Dermis microvascular lymphatic vessel endothelial cell (primary cell): ENCODE measurements around the gene CUTC. TPM values are rescaled to one million over a fixed set of nuclear protein-coding genes. Genes with fewer than 3 reads are reported as not detected.
"Not testable (repeated sequence)": the region's sequence is repeated elsewhere in the genome, so short reads cannot be mapped to it uniquely, and the experiment has no call there.

ENCODE experiments used
- DNase-seq, 2 donors: peaks; one replicate each; pipeline versions ENCODE4 v3.0.0 to v3.0.0-alpha.2; 2010; ENCODE audit warnings: low read depth in 2 of 2
- total RNA-seq: library from RNA; depleted of rRNA; stranded (reverse); fragments of >200 nt; gene quantifications from 2 replicates; pipeline ENCODE4 v1.2.1, GENCODE V29; 2014

The CUTC gene
- total RNA-seq, 1 donor from 2014 or later = 16.9 TPM

DNA sequence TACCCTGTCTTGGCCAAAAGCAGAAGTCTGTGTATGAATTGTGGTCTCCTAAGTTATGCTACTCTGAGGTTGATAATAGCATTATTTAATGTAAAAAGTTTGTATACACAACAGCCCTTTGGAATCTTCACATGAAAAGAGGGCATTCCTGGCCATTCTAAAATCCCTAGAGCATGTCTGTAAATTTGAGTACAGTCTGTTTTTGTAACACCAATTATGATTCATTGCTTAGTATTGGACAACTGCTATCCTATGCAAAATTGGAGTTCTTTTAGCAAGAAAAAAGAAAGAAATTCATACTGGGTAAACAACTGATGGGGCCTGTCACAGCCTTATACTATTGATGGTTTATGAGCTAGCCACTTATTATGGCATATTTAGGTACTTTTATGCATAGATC is 10.2 kb downstream of the CUTC start:
- no peak for DNase-seq

DNA sequence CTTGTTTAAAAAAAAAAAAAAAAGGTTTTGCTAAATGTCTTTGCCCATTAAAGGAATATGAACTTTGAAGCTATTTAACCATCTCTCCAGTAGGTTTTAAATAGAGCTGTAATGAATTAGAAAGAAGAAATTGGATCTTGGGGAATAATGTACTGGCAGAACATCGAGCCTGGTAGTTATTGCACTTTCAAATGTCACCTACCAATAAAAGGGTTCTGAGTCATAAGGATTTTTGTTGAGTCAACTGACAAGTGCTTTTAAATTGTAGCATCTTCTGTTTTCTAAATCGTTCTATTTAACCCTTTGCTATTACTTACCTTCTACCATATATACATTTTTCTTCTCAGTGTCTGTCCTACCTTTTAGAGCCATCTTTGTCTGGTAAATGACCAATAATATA is 10.7 kb downstream of the CUTC start:
- no peak for DNase-seq

DNA sequence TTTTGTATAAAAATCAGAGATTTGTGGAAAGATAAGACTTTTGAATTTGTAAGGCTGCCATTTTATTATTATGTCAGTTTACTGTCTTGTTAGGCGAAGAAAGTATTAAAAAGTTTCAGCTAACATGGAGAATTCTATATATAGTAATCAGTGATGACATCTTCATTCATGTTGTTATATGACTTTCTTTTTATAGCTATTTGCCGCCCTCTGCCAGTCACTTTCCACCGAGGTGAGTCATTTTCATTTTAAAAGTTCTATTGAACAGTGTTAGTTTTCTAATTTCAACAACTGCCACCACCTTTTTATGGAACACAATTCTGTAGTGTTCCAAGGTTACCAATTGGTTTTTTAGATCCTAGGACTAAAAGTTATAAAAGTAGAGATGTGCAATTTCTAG is 11.8 kb downstream of the CUTC start:
- DNase-seq = peak in 1 of 2 donors; percentile 16

DNA sequence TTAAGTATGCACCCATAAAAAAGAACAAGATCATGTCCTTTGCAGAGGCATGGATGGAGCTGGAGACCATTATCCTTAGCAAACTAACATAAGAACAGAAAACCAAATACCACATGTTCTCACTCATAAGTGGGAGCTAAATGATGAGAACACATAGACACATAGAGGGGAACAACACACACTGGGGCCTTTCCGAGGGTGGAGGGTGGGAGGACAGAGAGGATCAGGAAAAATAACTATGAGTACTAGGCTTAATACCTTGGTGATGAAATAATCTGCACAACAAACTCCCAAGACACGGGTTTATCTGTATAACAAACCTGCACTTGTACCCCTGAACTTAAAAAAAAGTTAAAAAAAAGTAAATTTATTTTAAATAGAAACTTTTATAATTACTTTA is 14.1 kb downstream of the CUTC start:
- not testable (repeated sequence) for DNase-seq

DNA sequence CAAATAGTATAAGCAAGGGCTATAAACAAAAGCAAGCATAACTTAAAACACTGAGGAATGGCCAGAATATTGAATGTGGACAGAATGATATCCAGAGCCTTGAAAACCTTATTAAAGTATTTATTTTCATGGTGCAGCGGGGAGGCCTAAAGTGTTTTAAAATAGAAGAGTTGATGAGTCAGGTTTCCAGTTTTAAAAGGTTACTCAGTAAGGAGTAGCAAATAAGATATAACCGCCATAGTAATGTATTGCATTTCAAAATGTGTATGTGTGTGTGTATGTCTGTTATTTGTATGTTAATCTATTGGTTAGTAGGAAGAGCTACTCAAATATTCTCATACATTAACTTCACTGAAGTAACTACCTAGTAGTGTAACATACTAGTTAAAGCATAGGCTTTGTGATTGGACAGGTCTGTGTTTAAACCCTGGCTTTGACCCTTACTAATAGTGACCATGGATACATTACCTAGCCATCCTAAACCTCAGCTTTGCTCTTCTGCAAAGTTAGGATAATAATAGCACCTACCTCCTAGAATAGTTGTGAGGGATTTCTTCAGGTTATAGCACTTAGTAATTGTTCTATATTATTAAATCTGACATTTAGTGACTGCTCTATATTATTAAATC is 16.9 kb downstream of the CUTC start:
- no peak for DNase-seq

DNA sequence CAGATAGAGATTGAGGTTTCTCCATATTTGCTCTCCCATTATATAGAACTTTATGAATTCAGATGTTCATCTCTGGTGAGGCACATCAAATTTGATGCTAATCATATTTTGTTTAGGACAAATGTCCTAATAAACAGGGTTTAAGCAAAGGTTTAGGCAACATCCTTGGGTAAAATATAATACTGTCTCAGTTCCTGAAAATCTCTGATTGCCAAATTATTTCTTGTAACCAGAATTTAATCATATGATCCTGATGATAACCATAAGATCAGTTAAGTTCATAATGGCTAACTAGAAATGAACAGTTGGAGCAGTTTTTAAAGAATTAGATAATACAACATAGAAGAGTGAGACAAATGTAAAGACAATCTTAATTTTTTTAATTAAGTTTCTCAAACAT is 18.6 kb downstream of the CUTC start:
- no peak for DNase-seq

DNA sequence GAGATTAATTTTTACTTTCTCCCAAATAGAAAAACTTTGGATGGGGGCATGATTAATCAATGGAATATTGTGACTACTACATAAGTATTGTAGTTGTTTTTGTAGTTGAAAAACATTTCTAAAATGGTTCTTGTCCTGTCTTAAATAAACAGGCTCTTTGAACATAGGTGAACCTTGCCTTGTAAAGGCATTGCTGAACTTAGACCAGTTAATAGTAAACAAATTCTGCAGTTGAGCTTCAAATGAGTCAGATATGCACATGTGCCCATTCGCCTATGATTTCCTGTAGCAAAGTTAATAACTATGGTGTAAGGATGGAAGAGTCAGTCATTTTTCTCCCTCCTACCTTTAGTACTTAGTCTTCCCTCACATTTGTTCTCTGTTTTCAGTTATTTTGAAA is 22.6 kb downstream of the CUTC start:
- peak in 1 of 2 donors; percentile 23 for DNase-seq

DNA sequence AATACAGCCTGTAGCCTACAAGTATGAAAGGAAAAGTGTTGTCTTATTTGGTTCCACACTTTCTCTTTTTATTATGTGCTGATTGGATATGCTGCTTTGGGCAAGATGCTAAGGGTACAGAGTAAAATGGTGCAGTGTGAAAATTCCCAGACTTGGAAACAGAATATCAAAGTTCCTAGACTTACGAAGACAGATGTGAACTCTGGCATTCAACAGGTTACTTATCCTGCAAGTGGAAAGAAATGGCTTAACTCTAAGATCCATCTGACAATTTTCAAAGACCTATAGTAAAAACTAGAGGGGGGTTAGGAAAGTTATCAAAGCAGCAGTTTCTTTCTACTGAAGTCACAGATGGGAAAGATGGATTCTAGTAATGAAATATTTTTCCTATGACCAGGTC is 24.1 kb downstream of the CUTC start:
- no peak for DNase-seq

DNA sequence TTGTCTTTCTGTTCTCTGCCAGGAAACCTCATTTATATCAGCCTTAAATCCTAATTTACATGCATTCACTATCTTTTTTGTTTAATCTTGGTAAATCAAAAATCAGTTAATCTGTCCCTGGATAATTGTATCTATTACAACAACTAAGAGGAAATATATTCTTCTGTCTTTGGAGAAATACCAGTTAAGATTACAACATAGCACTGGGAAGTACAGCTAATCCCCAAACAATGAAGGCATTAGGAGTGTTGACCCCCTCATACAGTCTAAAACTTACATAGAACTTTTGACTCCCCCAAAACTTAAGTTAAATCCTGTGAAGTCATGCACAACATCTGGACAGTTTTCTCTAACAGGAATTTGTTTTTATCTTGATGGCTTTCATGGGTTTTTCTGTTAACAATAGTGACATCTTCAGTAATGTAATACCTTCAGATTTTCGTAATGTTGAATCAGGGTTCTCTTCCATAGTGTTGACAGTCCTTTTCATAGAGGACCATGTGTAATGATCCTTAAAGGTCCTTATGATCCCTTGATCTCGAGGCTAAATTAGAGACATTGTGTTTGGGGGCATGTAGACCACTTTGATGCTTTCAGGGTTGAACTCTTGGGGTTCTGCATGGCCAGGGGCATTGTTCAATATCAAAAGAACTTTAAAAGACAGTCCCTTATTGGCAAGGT is 26.3 kb downstream of the CUTC start:
- DNase-seq = no peak

DNA sequence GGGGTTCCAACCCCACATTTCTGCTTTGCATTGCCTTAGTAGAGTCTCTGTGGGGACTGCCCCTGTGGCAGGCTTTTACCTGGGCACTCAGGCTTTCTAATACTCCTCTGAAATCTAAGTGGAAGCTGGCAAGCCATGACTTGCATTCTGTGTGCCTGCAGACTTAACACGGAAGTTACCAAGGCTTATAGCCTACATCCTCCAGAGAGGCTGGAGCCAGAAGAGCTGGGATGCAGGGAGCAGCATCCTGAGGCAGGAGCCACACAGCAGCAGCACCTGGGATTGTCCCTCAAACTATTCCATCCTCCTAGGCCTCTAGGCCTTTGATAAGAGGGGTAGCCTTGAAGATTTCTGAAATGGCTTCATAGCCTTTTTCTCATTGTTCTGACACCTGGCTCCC is 28.3 kb downstream of the CUTC start:
- DNase-seq = no peak

DNA sequence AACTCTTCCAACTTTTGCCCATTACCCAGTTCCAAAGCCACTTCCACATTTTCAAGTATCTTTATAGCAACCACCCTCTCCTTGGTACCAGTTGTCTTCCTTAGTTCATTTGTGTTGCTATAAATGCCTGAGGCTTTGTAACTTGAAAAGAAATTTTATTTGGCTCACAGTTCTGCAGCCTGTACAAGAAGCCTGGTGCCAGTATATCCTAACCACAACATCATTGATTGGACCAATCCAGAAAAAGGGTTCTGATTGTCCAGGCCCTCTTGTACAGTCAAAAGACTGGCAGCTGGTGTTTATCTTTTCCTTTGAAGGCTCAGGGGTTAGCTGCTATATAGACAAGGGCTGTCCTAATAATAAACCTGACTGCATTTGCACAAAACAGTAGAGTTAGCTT is 29.3 kb downstream of the CUTC start:
- no peak for DNase-seq

DNA sequence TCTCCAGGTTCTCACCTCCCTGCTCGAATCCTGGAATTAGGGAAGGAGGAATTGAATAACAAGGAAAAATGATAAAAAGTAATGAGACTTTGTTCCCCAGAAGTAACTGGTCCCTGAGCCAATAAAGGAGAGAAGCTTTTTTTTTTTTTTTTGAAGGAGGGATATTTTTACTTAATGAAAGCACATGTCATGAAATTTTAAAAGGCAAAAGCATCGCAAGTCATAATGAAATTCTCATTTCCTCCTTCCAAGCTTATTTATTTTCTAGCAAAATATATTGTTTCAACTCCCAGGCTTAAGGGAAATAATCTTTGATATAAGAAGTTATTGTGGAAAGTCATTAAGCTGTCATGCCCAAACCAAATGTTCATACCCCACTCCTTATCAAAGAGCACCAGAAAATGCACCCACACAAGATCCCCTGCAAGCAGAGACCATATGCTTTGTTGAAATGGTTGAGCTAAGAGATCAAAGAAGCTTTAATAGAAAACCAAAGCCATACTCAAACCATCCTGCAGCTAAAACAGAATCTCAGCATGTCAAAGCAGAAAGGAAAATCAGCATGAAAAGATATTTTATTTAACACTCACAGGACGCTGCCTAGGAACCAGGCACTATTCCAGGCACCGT is 33.8 kb downstream of the CUTC start:
- DNase-seq = no peak

DNA sequence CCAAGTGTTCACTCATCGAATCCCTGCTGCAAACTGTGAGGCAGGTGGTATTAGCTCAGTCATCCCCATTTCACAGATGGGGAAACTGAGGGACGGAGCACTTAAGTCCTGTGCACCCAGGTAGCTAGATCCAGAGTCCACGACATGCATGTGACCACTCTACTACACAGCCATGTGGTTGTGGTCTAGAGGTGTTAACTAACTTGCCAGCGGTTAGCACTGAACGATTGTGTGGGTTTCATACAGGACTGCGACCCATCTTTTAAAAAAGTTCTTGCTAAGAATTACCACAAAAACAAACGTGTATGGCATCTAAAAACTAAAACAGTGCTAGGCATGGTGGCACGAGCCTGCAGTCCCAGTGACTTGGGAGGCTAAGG is 34.3 kb downstream of the CUTC start:
- DNase-seq = no peak

DNA sequence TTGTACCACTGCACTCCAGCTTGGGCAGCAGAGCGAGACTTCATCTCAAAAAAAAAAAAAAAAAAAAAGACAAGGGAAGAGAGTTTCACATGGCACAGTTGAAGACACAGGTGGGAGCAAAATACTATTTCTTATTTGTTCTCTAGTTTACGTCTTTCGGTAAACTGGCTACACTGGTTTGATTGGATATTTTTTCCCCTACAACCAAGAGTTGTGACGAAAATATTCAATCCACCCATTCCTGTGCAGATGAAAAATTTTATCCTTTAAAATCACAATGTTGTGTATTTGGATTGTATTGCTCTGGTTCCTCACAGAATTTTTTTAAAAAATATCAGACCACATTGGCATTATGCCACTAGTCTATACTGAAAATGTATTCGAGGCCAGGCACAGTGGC is 35.9 kb downstream of the CUTC start:
- DNase-seq = no peak

DNA sequence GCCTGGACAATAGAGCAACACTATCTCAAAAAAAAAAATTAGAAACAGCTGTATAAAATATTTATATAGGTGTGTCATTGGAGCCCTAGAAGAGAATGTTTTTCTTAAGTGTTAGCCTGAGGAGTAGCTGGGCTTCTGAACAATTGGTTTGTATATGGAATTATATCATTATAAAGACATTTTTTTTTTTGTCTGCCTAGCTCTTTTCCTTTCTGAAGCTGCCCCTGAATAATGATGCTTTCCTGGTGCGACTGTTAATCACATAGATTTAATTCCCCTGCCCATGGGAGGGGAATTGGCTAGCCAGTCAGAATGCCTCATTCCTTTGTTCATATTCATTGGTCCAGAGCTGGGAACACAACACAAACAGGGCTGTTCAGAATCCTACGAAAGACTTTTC is 36.5 kb downstream of the CUTC start:
- no peak for DNase-seq

DNA sequence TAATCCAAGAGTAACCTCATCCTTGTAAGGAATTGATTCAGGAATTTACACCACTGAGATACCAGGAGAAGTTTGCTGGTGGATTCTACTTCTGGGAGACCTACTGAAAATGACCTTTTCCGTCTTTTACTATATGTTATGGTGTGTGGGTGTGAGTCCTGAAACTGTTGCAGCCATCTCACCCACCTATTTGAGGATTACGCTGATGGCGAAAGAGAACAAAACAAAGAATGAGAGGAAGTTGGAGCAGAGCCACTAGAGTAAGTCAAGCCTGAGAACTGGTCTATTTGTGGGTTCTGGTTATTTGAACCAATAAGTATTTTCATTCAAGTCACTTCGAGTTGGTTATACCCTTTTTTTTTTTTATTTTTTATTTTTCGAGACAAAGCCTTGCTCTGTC is 37.7 kb downstream of the CUTC start:
- peak in 1 of 2 donors; percentile 37 for DNase-seq

DNA sequence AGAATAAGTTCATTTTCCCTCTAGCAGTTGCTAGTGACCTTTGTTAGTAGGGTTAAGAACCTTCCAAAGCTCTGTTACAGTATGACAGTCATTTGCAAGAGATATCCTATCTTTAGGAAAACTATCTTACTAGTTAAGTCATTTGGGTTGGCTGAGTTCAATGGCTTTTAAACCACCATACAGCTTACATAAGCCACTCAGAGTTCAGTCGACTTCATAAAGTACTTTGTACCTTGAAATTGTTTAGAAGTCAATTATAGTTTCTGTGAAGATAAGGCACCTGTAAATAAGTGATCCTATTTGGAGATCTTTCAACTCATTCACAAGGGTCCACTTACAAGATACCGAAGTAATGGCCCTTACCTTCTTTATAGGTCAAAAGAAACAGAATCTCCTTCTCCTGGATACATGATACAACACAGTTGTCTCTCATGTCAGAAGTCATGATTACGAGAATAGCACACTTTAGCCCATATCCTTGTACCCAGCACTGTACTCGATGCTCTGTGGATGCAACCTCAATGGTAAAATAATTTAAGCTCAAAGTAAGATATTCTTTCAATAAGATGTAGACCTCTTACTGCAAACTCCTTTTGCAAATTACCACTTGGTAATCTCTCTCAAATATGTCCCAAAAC is 38.5 kb downstream of the CUTC start:
- DNase-seq = no peak

DNA sequence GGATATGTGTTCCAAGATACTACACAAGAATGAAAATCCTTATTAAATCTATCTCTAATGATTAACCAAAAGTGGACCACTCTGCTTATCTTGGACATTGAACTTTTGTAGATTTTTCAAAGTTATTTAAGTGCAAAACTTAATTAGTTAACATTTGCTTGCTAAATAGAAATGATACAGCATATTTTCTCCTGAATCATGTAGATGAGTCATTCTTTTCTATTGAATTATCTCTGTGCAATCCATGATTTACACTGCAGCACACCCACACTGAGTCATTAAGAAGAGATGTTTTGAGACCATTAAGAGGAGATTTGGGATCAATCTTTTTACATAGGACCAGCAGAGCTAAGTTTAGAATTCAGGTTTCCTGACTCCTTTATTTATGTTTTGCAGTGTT is 43.8 kb downstream of the CUTC start:
- peak in 1 of 2 donors; percentile 86 for DNase-seq

DNA sequence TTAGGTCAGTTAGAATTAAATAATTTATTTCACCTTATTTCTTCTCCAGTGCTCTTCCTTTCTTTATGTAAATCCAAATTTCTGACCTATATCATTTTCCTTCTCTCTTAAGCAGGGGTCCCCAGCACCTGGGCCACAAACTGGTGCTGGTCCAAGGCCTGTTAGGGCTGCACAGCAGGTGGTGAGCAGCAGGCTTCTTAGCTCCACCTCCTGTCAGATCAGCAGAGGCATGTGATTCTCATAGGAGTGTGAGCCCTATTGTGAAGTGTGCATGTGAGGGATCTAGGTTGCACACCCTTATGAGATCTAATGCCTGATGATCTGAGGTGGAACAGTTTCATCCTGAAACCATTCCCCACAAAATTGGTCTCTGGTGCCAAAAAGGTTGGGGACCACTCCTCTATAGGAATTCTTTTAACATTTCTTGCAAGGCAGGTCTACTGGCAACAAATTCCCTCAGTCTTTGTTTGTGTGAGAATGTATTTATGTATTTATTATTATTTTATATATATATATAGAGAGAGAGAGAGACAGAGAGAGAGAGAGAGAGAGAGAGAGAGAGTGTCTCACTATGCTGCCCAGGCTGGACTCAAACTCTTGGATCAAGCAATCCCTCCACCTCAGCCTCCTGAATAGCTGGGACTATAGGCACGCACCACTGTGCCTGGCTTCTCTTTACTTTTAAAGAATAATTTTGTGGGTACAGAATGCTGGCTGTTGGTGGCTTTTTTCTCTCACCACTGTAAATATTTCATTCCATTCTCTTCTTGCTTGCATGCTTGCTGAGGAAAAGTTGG is 46.1 kb downstream of the CUTC start:
- DNase-seq = peak in 1 of 2 donors; percentile 55

DNA sequence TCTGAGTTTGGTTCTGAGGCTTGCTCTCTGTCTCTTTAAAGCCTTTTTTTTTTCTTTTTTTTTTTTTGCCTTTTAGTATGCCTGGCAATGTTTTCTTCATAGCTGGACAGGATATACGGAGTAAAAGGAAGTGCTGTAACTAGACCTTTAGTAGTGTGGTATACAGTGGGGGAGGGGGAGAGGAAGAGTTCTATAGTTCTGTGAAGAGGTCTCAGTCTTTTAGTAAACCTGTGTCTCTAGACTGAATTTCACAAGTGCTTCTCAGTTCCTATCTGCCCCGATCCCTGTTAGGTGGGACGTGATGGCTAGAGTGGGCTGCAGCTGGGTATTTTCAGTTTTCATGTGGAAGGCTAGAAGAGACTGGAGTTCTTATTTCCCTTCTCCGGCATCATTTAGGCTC is 47.3 kb downstream of the CUTC start:
- DNase-seq = peak; percentile 92 to 96

DNA sequence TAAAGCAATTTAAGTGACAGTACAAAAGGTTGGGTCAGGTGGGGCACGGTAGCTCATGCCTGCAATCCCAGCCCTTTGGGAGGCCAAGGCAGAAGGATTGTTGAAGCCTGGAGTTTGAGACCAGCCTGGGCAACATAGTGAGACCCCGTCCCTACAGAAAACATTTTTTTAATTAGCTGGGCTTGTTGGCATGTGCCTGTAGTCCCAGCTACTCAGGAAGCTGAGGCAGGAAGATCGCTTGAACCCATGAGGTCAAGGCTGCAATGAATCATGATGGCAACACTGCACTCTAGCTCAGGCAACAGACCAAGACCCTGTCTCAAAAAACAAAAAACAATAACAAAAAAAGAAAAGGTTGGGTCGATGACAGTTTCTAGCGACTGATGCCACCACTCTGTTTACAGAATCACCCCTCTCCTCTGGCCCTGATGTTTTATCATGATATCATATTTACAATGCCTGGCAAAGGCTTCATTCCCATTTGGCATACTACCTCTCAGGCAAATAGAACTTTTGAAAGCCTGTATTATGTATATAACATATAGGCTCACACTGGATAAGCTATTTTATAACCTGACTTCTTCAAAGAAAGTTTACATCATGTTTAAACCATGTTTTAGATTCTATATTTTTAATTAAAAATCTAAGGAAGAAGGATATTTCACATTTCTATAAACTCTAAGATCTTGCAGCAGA is 49.8 kb downstream of the CUTC start:
- peak; percentile 78 to 92 for DNase-seq
